ENCODE results near the gene DCN.
A peak's percentile ranks its signal among the peaks of the same experiment; 100 is the strongest.

DCN gene

DNA sequence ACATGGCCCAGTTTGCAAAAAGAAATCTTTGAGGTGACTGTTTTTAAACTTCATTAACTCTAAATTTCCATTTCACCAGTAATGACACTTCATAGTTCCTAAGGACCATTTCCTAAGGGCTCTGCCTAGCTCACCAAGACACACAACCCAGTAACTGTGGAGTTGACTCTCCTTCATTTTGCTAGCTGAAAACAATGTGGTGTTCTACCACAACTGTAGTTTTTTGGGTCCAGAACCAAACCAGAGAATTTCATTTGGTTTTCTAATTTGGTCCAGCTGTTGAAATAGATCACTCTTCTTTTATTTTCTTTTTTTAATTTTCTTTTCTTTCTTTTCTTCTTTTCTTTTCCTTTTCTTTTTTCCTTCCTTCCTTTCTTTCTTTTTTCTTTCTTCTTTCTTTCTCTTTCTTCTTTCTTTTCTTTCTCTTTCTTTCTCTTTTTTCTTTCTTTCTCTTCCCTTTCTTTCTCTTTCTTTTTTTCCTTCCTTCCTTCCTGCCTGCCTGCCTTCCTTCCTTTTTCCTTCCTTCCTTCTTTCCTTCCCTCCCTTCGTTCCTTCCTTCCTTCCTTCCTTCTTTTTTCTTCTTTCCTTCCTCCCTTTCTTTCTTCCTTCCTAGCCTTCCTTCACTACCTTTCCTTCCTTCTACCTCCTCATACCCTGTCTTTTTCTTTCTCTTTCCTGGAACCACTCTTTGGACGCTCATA lies 52.8 kb downstream of the DCN start:
- no peak for DNase-seq

DNA sequence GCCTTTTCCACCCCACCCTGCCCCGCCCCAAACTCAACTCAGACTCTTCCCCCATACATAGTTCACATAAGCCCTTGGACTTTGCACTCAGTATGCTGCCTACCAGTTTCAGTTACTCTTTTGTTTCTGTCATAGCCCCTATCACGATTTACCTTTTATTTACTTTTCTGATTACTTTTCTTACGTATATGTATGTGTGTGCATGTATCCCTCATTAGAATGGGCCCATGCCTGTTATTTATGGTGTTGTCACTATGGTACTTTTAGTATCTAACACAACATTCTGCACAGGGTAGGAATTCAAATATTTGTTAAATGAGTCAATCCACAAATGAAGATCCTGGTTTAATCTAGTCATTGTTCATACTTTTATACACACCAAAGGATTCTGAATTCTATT lies 54.9 kb downstream of the DCN start:
- no peak for DNase-seq

- DNase-seq, result no peak
These were observed 55.3 kb downstream of the DCN start for GRCh38 chr12:91127306-91127705.

DNA sequence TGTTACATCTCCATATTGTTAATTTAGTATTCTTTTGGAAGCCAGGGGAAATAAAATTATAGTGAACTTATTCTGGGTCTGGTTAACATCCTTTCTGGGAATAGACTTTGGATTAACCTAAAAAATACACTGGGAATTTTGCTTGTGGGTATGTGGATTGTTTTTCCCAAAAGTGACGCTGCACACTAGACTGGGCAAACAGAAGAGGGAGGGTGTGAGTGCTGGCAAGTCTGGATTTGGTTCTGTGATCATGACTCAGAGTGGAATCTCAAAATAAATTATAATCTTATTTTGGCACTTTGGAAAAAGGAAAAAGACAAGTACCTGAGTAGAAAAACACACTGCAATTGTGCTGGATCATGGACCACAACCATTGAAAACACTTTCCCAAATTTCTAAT lies 56.1 kb downstream of the DCN start:
- DNase-seq, result no peak

GRCh38 chr12:91123236-91123916 lies 59.2 kb downstream of the DCN start:
- no peak for DNase-seq

GRCh38 chr12:91120781-91121180 lies 61.8 kb downstream of the DCN start:
- no peak for DNase-seq

DNA sequence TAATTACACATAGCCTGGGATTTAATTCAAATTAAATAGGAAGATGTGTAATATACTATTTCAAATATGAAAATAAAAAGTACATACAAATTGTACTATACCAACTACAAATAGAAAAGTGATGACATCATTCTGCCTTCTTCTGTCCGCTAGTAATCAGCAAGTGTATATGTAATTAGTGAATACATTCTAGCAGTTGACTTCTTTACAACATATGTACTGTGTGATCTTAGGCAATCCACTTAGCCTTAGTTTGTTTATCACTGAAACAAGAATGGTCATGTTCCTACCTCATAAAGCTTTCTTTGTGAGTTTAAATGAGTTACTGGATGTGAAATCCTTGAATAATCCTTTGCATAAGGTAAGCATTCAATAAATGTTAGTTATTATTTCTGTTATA lies 63.5 kb downstream of the DCN start:
- DNase-seq, result no peak

GRCh38 chr12:91113621-91114020 lies 69.0 kb downstream of the DCN start:
- DNase-seq, result no peak

DNA sequence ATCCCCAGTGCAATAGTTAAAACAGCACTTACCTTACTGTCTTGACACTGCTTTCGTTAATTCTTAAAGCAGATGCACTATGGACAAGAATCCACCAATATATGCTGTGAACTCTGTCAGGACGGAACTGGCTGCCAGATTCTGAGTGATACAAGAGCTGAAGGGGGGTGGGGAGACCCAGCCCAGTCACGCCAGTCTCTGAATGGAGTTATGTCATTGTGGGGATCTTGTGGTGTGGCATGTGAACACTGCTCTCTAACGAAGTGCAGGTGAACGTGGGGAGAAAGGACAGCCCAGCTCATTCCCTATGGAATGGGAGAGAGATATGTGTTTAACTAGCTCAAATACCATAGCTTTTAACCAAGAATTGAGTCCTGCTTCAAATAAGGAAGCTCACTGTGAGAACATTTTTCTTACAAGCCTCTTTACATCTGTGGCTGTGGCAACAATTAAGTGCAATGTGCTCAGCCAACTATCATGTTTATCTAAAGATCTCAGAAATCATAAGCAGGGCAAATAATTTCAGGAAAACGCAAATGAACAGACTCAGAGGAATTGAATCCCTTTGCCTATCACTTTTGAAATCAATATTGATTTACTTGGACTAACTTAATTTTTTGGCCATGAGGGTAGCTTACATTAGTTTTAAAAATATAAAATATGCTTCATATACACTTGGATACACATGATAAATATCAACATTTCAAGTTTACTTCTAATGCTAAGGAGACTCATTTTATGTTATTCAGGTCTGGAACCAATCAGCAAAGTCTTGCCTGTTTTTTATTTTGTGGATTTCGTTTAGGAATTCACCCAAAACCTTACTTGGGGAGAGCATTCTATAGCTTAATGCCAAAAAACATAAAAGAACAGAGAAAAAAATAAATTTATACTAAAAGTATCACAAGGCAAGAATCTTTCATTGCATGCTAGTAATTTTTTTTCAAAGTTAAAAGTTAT lies 71.0 kb downstream of the DCN start, which contains the start of gene LUM:
Gene LUM, minus strand, starts transcription at position 129 of the 960 bp plus-strand sequence. CDS start 2,515 bp downstream, outside the sequence.
- DNase-seq, result no peak

DNA sequence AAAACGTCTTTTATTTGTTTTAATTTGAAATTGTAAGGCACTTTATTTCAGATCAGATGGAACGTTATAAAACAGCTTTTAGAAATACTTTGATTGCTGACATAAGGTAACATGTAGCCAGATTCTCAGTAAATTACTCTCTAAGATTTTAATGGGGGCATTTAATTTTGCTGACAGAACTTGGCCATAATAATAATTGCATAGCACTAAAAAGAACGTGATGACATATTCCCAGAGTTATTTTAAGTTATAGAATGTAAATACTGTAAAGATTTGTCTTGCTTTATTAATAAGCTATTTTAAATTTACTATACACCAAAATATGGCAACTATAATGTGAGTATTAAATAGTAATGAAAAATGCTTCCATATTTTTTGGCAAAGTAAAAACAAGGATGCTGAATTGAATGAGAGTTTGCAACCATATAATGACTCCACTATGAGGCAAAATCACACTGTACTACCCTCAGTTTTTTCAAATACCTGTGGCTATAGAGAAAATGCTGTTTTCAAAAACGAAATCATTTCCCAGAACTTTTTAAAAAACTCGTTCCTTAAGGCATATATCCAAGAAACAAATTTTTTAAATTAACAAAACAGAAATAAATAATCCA lies 72.2 kb downstream of the DCN start:
- DNase-seq, result no peak

GRCh38 chr12:91109581-91110310 lies 72.9 kb downstream of the DCN start:
- no peak for DNase-seq

GRCh38 chr12:91109148-91109564 lies 73.5 kb downstream of the DCN start:
- DNase-seq, result peak; percentile 63

DNA sequence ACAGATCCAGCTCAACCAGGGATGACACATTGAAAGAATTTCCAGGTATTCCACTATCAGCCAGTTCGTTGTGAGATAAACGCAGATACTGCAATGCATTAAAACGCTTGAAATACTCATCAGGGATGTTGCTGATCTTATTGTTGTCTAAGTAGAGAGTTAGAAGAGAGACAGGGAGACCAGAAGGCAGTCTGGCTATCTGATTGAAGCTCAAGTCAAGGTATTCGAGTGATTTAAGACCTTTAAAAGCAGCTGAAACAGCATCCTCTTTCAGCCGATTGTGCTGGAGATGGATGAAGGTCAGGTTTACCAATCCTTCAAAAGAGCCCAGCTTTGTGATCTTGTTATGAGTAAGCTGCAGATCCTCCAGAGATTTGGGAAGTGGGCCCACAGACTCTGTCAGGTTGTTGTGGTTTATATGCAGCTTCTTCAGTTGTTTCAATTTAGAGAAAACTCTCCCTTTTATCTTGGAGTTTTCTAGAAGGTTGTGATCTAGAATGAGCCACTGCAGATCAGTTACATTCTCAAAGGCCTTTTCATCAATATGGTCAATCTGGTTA lies 74.3 kb downstream of the DCN start:
- no peak for DNase-seq

DNA sequence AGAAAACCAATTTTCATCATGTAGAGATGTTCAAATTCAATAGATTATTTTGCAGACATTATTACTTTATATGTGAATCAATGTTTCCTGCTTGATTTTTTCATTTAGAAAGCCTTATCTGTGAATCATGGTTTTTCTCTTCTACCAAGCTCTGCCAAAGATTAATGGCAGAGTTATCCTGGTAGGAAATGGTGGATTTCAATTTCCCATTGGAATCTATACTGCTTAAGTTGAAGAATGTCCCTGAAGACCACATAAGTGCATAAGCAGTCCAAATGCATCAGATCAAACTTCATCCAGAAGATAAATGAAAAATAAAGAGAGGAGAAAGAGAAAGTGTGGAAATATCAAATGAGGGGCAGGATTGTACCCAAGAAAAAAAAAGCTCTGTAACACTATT lies 76.3 kb downstream of the DCN start:
- DNase-seq, result no peak

GRCh38 chr12:91105807-91106206 lies 76.8 kb downstream of the DCN start:
- DNase-seq, result no peak

DNA sequence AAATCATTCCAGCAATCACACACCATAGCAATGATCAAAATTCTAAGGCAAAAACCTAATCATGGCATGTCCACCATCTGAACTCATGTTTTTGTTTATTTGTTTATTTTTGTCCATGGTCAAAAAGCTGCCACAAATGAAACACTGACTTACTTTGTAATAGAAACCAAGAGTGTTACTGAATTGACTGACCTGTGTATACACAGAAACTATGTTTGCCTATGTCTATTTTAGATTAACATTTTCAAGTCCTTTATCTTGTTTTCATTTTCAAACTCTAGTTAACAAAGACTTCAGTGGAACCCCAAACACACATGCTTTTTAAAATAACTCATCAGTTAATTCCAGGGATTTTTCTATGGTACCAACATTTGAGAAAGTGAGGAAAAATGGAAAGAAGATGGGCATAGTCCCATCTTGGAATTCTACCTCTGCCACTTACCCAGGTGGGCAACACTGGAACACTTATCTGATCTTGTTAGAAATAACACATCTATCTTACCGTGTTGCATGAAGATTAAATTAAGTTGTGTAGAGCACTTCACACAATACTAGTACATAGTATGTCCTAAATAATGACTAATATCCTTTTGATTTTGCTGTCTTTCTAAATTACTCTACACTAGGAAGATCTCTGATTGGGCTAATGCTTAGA lies 77.7 kb downstream of the DCN start:
- DNase-seq, result no peak

- DNase-seq, result no peak
These were observed 79.0 kb downstream of the DCN start for GRCh38 chr12:91103624-91104023.

- DNase-seq, result no peak
These were observed 79.5 kb downstream of the DCN start for GRCh38 chr12:91103101-91103500.

- no peak for DNase-seq
These were observed 81.7 kb downstream of the DCN start for GRCh38 chr12:91100906-91101305.

- no peak for DNase-seq
These were observed 82.8 kb downstream of the DCN start for GRCh38 chr12:91099836-91100235.

GRCh38 chr12:91099341-91099740 lies 83.3 kb downstream of the DCN start:
- DNase-seq, result no peak
